ENCODE measurements around the gene UFSP2. TPM values are rescaled to one million over a fixed set of nuclear protein-coding genes. Genes with fewer than 3 reads are reported as not detected.

The UFSP2 gene
- total RNA-seq, 6 experiments from 2014 or later = 12.8 to 17.6 (median 14.0) TPM

GRCh38 chr4:185357211-185357610 is 68.6 kb downstream of the UFSP2 start:
- intact Hi-C loops (cut with DNase I) = no loop called here
- Histone ChIP-seq H3K27ac (no peak overlapping the region), H3K4me1 (peaks cover 0 to 9% (median 0%) of the 10 kb centered on the region in 4 donors), H3K4me3 (no peak overlapping the region), H3K27me3 (no peaks in the 10 kb centered on the region), H3K9me3 (no peaks in the 10 kb centered on the region), H3K36me3 (no peaks in the 10 kb centered on the region)
- no peak for TF ChIP-seq CTCF (IDR thresholded peaks at IDR 0.05)
- TF ChIP-seq POLR2A (IDR thresholded peaks at IDR 0.05) = no peak
- no peak for DNase-seq
- ATAC-seq = no peak
- 97% methylated on average over 5 of the region's 5 CpGs for WGBS (ENCODE audit: insufficient coverage, low coverage, low lambda C conversion rate, missing lambda C conversion rate)

GRCh38 chr4:185352741-185353140 is 73.0 kb downstream of the UFSP2 start:
- Histone ChIP-seq H3K4me3 (no peak overlapping the region), H3K27me3 (no peaks in the 10 kb centered on the region), H3K4me1 (no peaks in the 10 kb centered on the region), H3K36me3 (no peaks in the 10 kb centered on the region), H3K9me3 (no peaks in the 10 kb centered on the region), H3K27ac (no peak overlapping the region)
- ATAC-seq = no peak
- intact Hi-C loops (cut with DNase I) = no loop called here
- TF ChIP-seq POLR2A (IDR thresholded peaks at IDR 0.05) (no peak), CTCF (IDR thresholded peaks at IDR 0.05) (no peak)
- DNase-seq = no peak
- 100% methylated on average over 1 of the region's 2 CpGs for WGBS (ENCODE audit: insufficient coverage, low coverage, low lambda C conversion rate, missing lambda C conversion rate)

- intact Hi-C loops (cut with DNase I) = no loop called here
- Histone ChIP-seq H3K27me3 (no peaks in the 10 kb centered on the region), H3K36me3 (no peaks in the 10 kb centered on the region), H3K4me3 (no peak overlapping the region), H3K4me1 (no peaks in the 10 kb centered on the region), H3K9me3 (no peaks in the 10 kb centered on the region), H3K27ac (no peak overlapping the region)
- no peak for ATAC-seq
- WGBS (ENCODE audit: insufficient coverage, low coverage, low lambda C conversion rate, missing lambda C conversion rate) = 83% methylated on average over 1 of the region's 7 CpGs
- DNase-seq = no peak
- TF ChIP-seq POLR2A (IDR thresholded peaks at IDR 0.05) (no peak), CTCF (IDR thresholded peaks at IDR 0.05) (no peak)
Measured at GRCh38 chr4:185352202-185352601, 73.6 kb downstream of the UFSP2 start.

- ATAC-seq (no peak), DNase-seq (no peak)
- no peaks in the 10 kb centered on the region for H3K27me3 ChIP-seq
- H3K36me3 ChIP-seq = peaks cover 0 to 5% (median 0%) of the 10 kb centered on the region in 4 donors
- no peak overlapping the region for H3K4me3 ChIP-seq
- 86% methylated on average over 7 of the region's 13 CpGs for WGBS (ENCODE audit: insufficient coverage, low coverage, low lambda C conversion rate, missing lambda C conversion rate)
- intact Hi-C loops (cut with DNase I) = no loop called here
- H3K27ac ChIP-seq = no peak overlapping the region
- H3K9me3 ChIP-seq = no peaks in the 10 kb centered on the region
- no peak for TF ChIP-seq POLR2A (IDR thresholded peaks at IDR 0.05)
- no peak for TF ChIP-seq CTCF (IDR thresholded peaks at IDR 0.05)
- no peaks in the 10 kb centered on the region for H3K4me1 ChIP-seq
Measured at GRCh38 chr4:185351691-185352090, 74.1 kb downstream of the UFSP2 start.

Small RNAs within 50 kb of the gene (small RNA-seq; reads per million reads assigned to genes)
- 0 reads per million in 2 experiments for gene RF00019

Other genes starting within 250 kb of the UFSP2 start
- gene CFAP97, start 222.0 kb downstream of the UFSP2 start, total RNA-seq = 10 to 100 TPM; 11.7 to 25.6 (median 20.5) TPM
- 10 to 100 TPM in 4 of 6 experiments, 1 to 10 TPM in 2; 8.0 to 13.0 (median 10.5) TPM for gene SNX25, start 216.4 kb downstream of the UFSP2 start, total RNA-seq
- gene LRP2BP, start 30.0 kb downstream of the UFSP2 start, total RNA-seq = under 1 TPM; 0.19 to 0.37 (median 0.27) TPM
- 10 to 100 TPM in 2 of 6 experiments, 1 to 10 TPM in 4; 3.9 to 19.0 (median 6.0) TPM for gene ANKRD37, start 29.1 kb downstream of the UFSP2 start, total RNA-seq
- gene CCDC110, start 45.8 kb upstream of the UFSP2 start, total RNA-seq = 1 to 10 TPM in 1 of 6 experiments, under 1 TPM in 5; 0.39 to 1.4 (median 0.46) TPM
- gene PDLIM3, start 109.5 kb upstream of the UFSP2 start, total RNA-seq = 10 to 100 TPM in 2 of 6 experiments, 1 to 10 TPM in 4; 1.8 to 23.7 (median 6.1) TPM

Data from right lobe of liver (tissue), 6 donors.